GM10248 (cell line): ENCODE data around the gene MTR.

Experiments
- CTCF ChIA-PET: fragments of 300-600 bp; sonication (Branson Sonifier 250); formaldehyde crosslinking; extraction: SDS; loops from one replicate; lab custom pipeline; 2021; ENCODE audit warnings: antibody characterized with exemption; lab: Yijun Ruan, JAX
- POLR2A ChIA-PET: fragments of 350-650 bp; sonication (Branson Sonifier 250); formaldehyde crosslinking; extraction: SDS; loops from one replicate; lab custom pipeline; 2020; ENCODE audit warnings: antibody characterized with exemption; lab: Yijun Ruan, JAX
- DNase-seq: peaks from one replicate; pipeline ENCODE4 v3.0.0; 2012; ENCODE audit errors: extremely low spot score
- TF ChIP-seq, protein P1 (sequence below): IDR thresholded peaks from 2 replicates; pipeline ENCODE4 v1.5.1; 2012; ENCODE audit warnings: mild to moderate bottlenecking, low read depth; ENCODE audit errors: extremely low read depth, missing control alignments, control extremely low read depth

The MTR gene

DNA sequence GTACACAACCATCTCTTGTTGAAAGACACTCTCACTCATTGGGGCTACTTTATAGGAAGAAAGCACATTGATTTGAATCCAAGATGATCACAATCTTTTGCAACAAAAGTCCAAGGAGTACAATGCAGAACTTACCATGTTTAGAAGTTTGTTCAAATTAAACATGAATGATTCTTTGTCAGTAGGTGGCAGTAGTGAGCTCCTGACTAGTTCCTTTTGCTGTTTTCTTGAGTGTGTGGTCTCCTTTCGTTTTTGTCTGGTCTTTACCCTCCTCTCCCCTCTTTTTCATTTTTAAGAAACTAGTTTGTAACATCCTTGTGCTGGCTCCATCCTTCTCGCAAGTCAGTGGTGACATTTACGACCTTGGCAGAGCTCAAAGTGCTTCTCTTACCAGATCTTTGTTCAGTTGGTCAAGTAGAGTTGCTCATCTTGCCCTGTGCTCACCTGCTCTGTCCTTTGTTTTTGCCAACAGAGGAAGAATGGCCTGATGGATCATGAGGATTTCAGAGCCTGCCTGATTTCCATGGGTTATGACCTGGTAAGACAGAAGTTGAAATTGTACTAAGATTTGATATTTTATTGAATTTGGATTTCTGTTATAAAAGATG lies 35.7 kb upstream of the MTR start:
- CTCF ChIA-PET = interaction anchor here (0.7 to 4.3 kb wide), 40 partner anchors 9 to 803 kb away, joined by 3 to 40 read pairs (median 3); partner anchors contain the start of gene MTR
- POLR2A ChIA-PET = no interaction called here
- TF ChIP-seq, protein P1, sequence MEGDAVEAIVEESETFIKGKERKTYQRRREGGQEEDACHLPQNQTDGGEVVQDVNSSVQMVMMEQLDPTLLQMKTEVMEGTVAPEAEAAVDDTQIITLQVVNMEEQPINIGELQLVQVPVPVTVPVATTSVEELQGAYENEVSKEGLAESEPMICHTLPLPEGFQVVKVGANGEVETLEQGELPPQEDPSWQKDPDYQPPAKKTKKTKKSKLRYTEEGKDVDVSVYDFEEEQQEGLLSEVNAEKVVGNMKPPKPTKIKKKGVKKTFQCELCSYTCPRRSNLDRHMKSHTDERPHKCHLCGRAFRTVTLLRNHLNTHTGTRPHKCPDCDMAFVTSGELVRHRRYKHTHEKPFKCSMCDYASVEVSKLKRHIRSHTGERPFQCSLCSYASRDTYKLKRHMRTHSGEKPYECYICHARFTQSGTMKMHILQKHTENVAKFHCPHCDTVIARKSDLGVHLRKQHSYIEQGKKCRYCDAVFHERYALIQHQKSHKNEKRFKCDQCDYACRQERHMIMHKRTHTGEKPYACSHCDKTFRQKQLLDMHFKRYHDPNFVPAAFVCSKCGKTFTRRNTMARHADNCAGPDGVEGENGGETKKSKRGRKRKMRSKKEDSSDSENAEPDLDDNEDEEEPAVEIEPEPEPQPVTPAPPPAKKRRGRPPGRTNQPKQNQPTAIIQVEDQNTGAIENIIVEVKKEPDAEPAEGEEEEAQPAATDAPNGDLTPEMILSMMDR = peak; percentile 62
- peak; percentile 71 for DNase-seq

DNA sequence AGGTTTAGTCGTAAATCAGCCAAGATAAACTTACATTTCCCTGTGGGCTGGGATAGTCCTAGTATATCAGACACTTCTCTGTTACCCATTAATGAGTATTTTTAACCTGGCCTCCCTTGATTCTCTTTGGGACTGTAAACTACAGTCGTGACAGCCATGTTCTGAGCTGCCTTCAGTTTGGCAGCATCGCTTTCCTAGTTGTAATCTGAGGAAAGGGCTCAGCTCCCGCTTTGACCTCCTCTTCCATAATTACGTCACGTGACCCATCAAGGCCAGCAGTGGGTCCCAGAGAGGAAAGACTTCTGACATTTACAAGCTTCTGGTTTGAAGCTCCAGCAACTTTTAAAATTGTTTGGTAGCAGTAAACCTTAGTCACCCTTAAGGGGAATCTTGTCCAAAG lies 34.6 kb upstream of the MTR start:
- CTCF ChIA-PET = interaction anchor here (1.4 to 4.3 kb wide), 11 partner anchors 8 to 802 kb away, joined by 3 to 40 read pairs (median 13); partner anchors contain the start of gene MTR

DNA sequence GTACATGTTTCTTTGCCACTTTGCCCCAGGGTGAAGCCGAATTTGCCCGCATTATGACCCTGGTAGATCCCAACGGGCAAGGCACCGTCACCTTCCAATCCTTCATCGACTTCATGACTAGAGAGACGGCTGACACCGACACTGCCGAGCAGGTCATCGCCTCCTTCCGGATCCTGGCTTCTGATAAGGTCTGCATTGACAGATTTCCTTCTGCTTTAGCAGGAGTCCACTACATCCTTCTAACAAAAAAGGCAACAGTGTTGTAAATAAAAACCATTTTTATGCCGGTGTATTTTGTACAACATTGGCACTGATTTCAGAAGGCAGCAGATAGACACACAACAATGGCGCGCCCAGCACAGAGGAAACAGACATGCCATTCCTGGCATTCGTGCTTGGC lies 34.1 kb upstream of the MTR start:
- no peak for DNase-seq
- CTCF ChIA-PET = interaction anchor here (2.7 to 4.3 kb wide), 5 partner anchors 8 to 802 kb away, joined by 11 to 40 read pairs (median 33); no protein-coding TSS in a partner anchor
- TF ChIP-seq, protein P1 = no peak
- POLR2A ChIA-PET = no interaction called here

More for the DNA sequence above, 34.6 kb upstream of the MTR start:
- no peak for DNase-seq
- POLR2A ChIA-PET = no interaction called here
- TF ChIP-seq, protein P1 = no peak

DNA sequence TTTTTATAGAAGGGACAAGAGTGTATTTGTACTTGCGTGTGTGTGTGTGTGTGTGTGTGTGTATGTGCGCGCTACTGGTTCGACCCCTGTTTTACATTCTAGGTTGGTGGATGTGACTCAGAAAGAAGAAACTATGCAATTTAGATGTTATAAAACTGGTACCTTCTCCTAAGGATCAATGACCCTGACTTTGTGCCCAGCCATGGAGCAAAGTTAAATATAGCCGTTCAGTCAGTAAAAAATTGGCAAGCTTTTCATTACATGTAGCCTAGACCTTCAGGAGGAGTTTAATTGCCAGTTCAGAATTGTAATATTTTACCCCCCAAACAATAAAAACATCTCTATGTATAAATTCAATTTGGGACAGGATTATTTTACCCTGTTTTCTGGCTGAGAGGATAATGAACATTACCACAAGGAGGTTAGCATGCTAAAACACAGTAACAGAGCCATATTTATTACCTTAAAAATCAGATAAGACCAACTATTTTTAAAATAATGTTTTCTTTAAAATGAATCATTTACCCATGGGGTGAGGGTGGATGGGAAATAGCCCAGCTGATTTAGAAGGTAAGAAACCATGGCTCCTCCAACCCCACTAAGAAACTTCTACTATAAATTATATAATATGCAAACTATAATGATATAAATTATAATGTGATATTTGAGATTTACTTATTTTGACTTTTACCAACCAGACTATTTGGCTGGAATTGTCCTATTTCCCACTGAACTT lies 33.5 kb upstream of the MTR start:
- ChIA-PET CTCF (interaction anchor here (1.1 kb wide), 1 partner anchor 47 kb away, joined by 3 read pairs; no protein-coding TSS in a partner anchor), POLR2A (no interaction called here)
- TF ChIP-seq, protein P1 = no peak
- DNase-seq = no peak

DNA sequence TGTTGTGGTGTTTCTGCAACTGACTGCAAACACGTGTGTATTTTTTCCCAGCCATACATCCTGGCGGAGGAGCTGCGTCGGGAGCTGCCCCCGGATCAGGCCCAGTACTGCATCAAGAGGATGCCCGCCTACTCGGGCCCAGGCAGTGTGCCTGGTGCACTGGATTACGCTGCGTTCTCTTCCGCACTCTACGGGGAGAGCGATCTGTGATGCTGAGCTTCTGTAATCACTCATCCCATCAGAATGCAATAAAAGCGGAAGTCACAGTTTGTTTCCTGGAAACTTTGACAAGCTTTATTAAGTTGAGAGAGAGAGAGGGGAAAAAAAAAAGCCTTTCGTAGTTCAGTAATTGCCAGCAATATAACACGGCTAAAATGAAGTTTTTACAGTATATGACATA lies 32.7 kb upstream of the MTR start:
- DNase-seq = no peak
- ChIA-PET CTCF (interaction anchor here (1.1 kb wide), 1 partner anchor 46 kb away, joined by 3 read pairs; no protein-coding TSS in a partner anchor), POLR2A (no interaction called here)
- TF ChIP-seq, protein P1 = no peak

DNA sequence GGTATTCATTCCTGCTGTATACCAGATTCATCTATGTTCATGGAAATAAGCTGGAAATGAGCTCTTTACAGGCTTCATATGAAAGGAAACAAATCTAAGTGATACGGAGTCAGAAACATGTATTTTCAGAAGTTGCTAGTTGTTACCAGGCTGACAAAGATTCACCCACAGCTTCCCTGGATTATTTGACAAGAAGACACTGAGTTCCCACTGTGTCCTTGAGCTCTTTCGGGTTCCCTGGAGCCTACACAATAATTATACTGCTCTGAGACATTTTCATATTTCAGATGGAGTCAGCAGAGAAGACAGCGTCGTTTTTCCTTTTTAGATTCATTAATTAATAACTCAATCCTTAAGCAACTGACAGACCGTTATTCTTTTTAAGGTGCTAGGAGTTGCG lies 29.3 kb upstream of the MTR start:
- TF ChIP-seq, protein P1 = no peak
- POLR2A ChIA-PET = no interaction called here
- DNase-seq = no peak
- CTCF ChIA-PET = interaction anchor here (0.9 kb wide), 1 partner anchor 140 kb away, joined by 3 read pairs; no protein-coding TSS in a partner anchor
